H9 (cell line): ENCODE data around the gene TTC7B. TPM values are rescaled to one million over a fixed set of nuclear protein-coding genes. Genes with fewer than 3 reads are reported as not detected.

ENCODE experiments used
- DNase-seq: peaks from one replicate; pipeline ENCODE4 v3.0.0-alpha.2; 2017
- H2AFZ ChIP-seq: one replicate; pipeline ENCODE4 v1.6.1; 2013; ENCODE audit warnings: mild to moderate bottlenecking, low read length, control low read depth, moderate library complexity
- H2AK5ac ChIP-seq: 2 replicates; pipeline ENCODE4 v1.6.1; 2013; ENCODE audit warnings: low read length, control low read depth, mixed read lengths; ENCODE audit not compliant: insufficient read length
- H2BK120ac ChIP-seq: one replicate; pipeline ENCODE4 v1.6.1; 2013; ENCODE audit warnings: low read depth, mild to moderate bottlenecking, low read length, control low read depth, inconsistent platforms; ENCODE audit not compliant: poor library complexity, severe bottlenecking
- H2BK12ac ChIP-seq: 2 replicates; pipeline ENCODE4 v1.6.1; 2013; ENCODE audit warnings: low read length, control low read depth, mixed read lengths, low read depth; ENCODE audit not compliant: insufficient read length
- H2BK15ac ChIP-seq: 2 replicates; pipeline ENCODE4 v1.6.1; 2013; ENCODE audit warnings: low read depth, low read length, control low read depth
- H2BK20ac ChIP-seq: one replicate; pipeline ENCODE4 v1.6.1; 2013; ENCODE audit warnings: low read depth, mild to moderate bottlenecking, low read length, control low read depth, inconsistent platforms; ENCODE audit not compliant: poor library complexity, severe bottlenecking
- H2BK5ac ChIP-seq: 2 replicates; pipeline ENCODE4 v1.6.1; 2013; ENCODE audit warnings: low read length, control low read depth, mixed read lengths; ENCODE audit not compliant: insufficient read length
- H3K14ac ChIP-seq: 2 replicates; pipeline ENCODE4 v1.6.1; 2013; ENCODE audit warnings: low read length, control low read depth; ENCODE audit not compliant: insufficient read depth
- H3K18ac ChIP-seq: 2 replicates; pipeline ENCODE4 v1.6.1; 2013; ENCODE audit warnings: low read depth, mild to moderate bottlenecking, mixed read lengths, low read length, control low read depth; ENCODE audit not compliant: insufficient read length
- H3K23ac ChIP-seq: 2 replicates; pipeline ENCODE4 v1.6.1; 2013; ENCODE audit warnings: low read length, control low read depth, mixed read lengths, low read depth; ENCODE audit not compliant: insufficient read length
- H3K23me2 ChIP-seq: 2 replicates; pipeline ENCODE4 v1.6.1; 2013; ENCODE audit warnings: low read depth, mild to moderate bottlenecking, mixed read lengths, low read length, control low read depth; ENCODE audit not compliant: insufficient read length, poor library complexity, severe bottlenecking
- H3K27ac ChIP-seq: 2 replicates; pipeline ENCODE4 v1.5.1; 2013; ENCODE audit warnings: low read length, control low read depth, mixed read lengths, low read depth; ENCODE audit not compliant: insufficient read length
- H3K27me3 ChIP-seq: 2 replicates; pipeline ENCODE4 v1.6.1; 2013; ENCODE audit warnings: low read length, control low read depth, inconsistent platforms; ENCODE audit not compliant: insufficient read depth
- H3K4ac ChIP-seq: 2 replicates; pipeline ENCODE4 v1.6.1; 2013; ENCODE audit warnings: low read depth, mild to moderate bottlenecking, control low read depth, inconsistent platforms, low read length, moderate library complexity
- H3K4me1 ChIP-seq: 2 replicates; pipeline ENCODE4 v1.6.1; 2013; ENCODE audit warnings: low read length, control low read depth, inconsistent platforms; ENCODE audit not compliant: insufficient read depth
- H3K4me2 ChIP-seq: 2 replicates; pipeline ENCODE4 v1.6.1; 2013; ENCODE audit warnings: low read length, control low read depth, mixed read lengths; ENCODE audit not compliant: insufficient read length, insufficient read depth
- H3K56ac ChIP-seq: 2 replicates; pipeline ENCODE4 v1.6.1; 2013; ENCODE audit warnings: low read depth, mild to moderate bottlenecking, mixed read lengths, low read length, control low read depth; ENCODE audit not compliant: insufficient read length
- H3K79me1 ChIP-seq: 2 replicates; pipeline ENCODE4 v1.6.1; 2013; ENCODE audit warnings: low read depth, mild to moderate bottlenecking, moderate library complexity, low read length, control low read depth, inconsistent platforms; ENCODE audit not compliant: insufficient read depth, poor library complexity, severe bottlenecking
- H3K79me2 ChIP-seq: 2 replicates; pipeline ENCODE4 v1.6.1; 2013; ENCODE audit warnings: low read length, control low read depth, inconsistent platforms; ENCODE audit not compliant: insufficient read depth
- H3K9ac ChIP-seq: 2 replicates; pipeline ENCODE4 v1.6.1; 2013; ENCODE audit warnings: low read length, control low read depth, mixed read lengths; ENCODE audit not compliant: insufficient read length; ENCODE audit errors: extremely low read depth
- H3K9me3 ChIP-seq: one replicate; pipeline ENCODE4 v1.6.1; 2013; ENCODE audit warnings: low read depth, low read length, inconsistent platforms; ENCODE audit not compliant: control insufficient read depth
- H3T11ph ChIP-seq: one replicate; pipeline ENCODE4 v1.6.1; 2013; ENCODE audit warnings: mild to moderate bottlenecking, low read length, control low read depth, inconsistent platforms
- H4K20me1 ChIP-seq: one replicate; pipeline ENCODE4 v1.6.1; 2013; ENCODE audit not compliant: control insufficient read depth, insufficient read length, insufficient read depth
- H4K5ac ChIP-seq: 2 replicates; pipeline ENCODE4 v1.6.1; 2013; ENCODE audit warnings: low read depth, mild to moderate bottlenecking, mixed read lengths, low read length, control low read depth; ENCODE audit not compliant: insufficient read length
- H4K8ac ChIP-seq: replicated peaks from 2 replicates; pipeline ENCODE4 v1.6.1; 2013; ENCODE audit warnings: low read length, control low read depth, mixed read lengths, low read depth; ENCODE audit not compliant: insufficient read length
- H4K91ac ChIP-seq: 2 replicates; pipeline ENCODE4 v1.6.1; 2013; ENCODE audit warnings: low read depth, mild to moderate bottlenecking, moderate library complexity, mixed read lengths, low read length, control low read depth; ENCODE audit not compliant: insufficient read length
- H3K27ac Mint-ChIP-seq, 3 experiments: 2 replicates in 2 of 3; 3 replicates in 1 of 3; pipeline ENCODE4 v1.8.0; 2020 to 2021; ENCODE audit warnings: mixed read lengths in 3 of 3, mild to moderate bottlenecking in 1 of 3, moderate library complexity in 1 of 3
- H3K27me3 Mint-ChIP-seq: 2 replicates; pipeline ENCODE4 v1.8.0; 2021; ENCODE audit warnings: low read depth, mild to moderate bottlenecking, moderate library complexity, mixed read lengths
- H3K36me3 Mint-ChIP-seq, 3 experiments: 2 replicates in 2 of 3; 3 replicates in 1 of 3; pipeline ENCODE4 v1.8.0; 2020 to 2021; ENCODE audit warnings: low read depth in 3 of 3, mixed read lengths in 3 of 3; ENCODE audit not compliant: insufficient read depth in 1 of 3
- H3K4me1 Mint-ChIP-seq, 2 experiments: 2 replicates each; pipeline ENCODE4 v1.8.0; 2020; ENCODE audit warnings: mixed read lengths in 2 of 2
- H3K4me3 Mint-ChIP-seq, 2 experiments: 2 replicates in 1 of 2; 3 replicates in 1 of 2; pipeline ENCODE4 v1.8.0; 2020 to 2021; ENCODE audit warnings: mild to moderate bottlenecking in 2 of 2, mixed read lengths in 2 of 2, moderate library complexity in 1 of 2
- H3K9me3 Mint-ChIP-seq, 2 experiments: 2 replicates in 1 of 2; 3 replicates in 1 of 2; pipeline ENCODE4 v1.8.0; 2020; ENCODE audit warnings: mild to moderate bottlenecking in 2 of 2, mixed read lengths in 2 of 2, moderate library complexity in 1 of 2
- CTCF ChIP-seq: fragments of 200-600 bp; sonication (generic); conservative IDR thresholded peaks from 3 replicates; pipeline ENCODE4 v1.8.0; 2021; ENCODE audit warnings: antibody characterized with exemption, mild to moderate bottlenecking
- WGBS: extraction: QIAGEN DNeasy Blood & Tissue Kit; methylation state at CpG from one replicate; pipeline ENCODE4 v1.1.7; 2013; ENCODE audit warnings: missing lambda C conversion rate, low lambda C conversion rate, mixed read lengths; ENCODE audit not compliant: insufficient read length; ENCODE audit errors: extremely low coverage; 5-methylcytosine and 5-hydroxymethylcytosine counted together
- total RNA-seq: library from RNA; stranded (reverse); gene quantifications from 2 replicates; pipeline ENCODE4 v1.2.1, GENCODE V29; 2021

TTC7B gene
- total RNA-seq, 1 experiment from 2014 or later, result 33.7 TPM

GRCh38 chr14:90750701-90751100 lies 65.5 kb downstream of the TTC7B start:
- no peaks in the 10 kb centered on the region for H3K4me1 Mint-ChIP-seq
- no peaks in the 10 kb centered on the region for H3K4me1 ChIP-seq
- no peak overlapping the region for H3K9ac ChIP-seq
- no peak overlapping the region for H2BK120ac ChIP-seq
- TF ChIP-seq CTCF, result no peak
- H4K5ac ChIP-seq, result no peak overlapping the region
- H3K4ac ChIP-seq, result no peak overlapping the region
- H3K79me1 ChIP-seq, result no peaks in the 10 kb centered on the region
- peaks cover 11 to 15% of the 10 kb centered on the region in 2 experiments for H3K9me3 Mint-ChIP-seq
- H2BK20ac ChIP-seq, result no peak overlapping the region
- no peak overlapping the region for H2BK12ac ChIP-seq
- no peak overlapping the region for H3K27ac ChIP-seq
- H4K20me1 ChIP-seq, result no peaks in the 10 kb centered on the region
- no peak overlapping the region for H3K4me3 Mint-ChIP-seq
- DNase-seq, result no peak
- no peak overlapping the region for H3K4me2 ChIP-seq
- no peak overlapping the region for H3K18ac ChIP-seq
- no peak overlapping the region for H3K27ac Mint-ChIP-seq
- no peak overlapping the region for H4K91ac ChIP-seq
- no peaks in the 10 kb centered on the region for H3K79me2 ChIP-seq
- H3K36me3 Mint-ChIP-seq, result peaks cover 2 to 10% (median 5%) of the 10 kb centered on the region in 3 experiments; a peak in 5 of 7 replicates
- H3K14ac ChIP-seq, result no peak overlapping the region
- no peak overlapping the region for H2AK5ac ChIP-seq
- no peak overlapping the region for H2AFZ ChIP-seq
- no CpG with 5 or more reads among the region's 1 CpG for WGBS
- no peak overlapping the region for H4K8ac ChIP-seq
- H3K23me2 ChIP-seq, result no peaks in the 10 kb centered on the region
- no peaks in the 10 kb centered on the region for H3K27me3 Mint-ChIP-seq
- H3K56ac ChIP-seq, result no peak overlapping the region
- H3K23ac ChIP-seq, result no peak overlapping the region
- H2BK5ac ChIP-seq, result no peak overlapping the region
- no peak overlapping the region for H2BK15ac ChIP-seq
- H3K9me3 ChIP-seq, result no peaks in the 10 kb centered on the region
- no peak overlapping the region for H3T11ph ChIP-seq
- H3K27me3 ChIP-seq, result no peaks in the 10 kb centered on the region
